ENCODE measurements around the gene CHD9. TPM values are rescaled to one million over a fixed set of nuclear protein-coding genes. Genes with fewer than 3 reads are reported as not detected.
A peak's percentile ranks its signal among the peaks of the same experiment; 100 is the strongest.

The CHD9 gene
- total and polyA plus RNA-seq, 7 donors, result 13.8 to 88.5 (median 55.5) TPM

DNA sequence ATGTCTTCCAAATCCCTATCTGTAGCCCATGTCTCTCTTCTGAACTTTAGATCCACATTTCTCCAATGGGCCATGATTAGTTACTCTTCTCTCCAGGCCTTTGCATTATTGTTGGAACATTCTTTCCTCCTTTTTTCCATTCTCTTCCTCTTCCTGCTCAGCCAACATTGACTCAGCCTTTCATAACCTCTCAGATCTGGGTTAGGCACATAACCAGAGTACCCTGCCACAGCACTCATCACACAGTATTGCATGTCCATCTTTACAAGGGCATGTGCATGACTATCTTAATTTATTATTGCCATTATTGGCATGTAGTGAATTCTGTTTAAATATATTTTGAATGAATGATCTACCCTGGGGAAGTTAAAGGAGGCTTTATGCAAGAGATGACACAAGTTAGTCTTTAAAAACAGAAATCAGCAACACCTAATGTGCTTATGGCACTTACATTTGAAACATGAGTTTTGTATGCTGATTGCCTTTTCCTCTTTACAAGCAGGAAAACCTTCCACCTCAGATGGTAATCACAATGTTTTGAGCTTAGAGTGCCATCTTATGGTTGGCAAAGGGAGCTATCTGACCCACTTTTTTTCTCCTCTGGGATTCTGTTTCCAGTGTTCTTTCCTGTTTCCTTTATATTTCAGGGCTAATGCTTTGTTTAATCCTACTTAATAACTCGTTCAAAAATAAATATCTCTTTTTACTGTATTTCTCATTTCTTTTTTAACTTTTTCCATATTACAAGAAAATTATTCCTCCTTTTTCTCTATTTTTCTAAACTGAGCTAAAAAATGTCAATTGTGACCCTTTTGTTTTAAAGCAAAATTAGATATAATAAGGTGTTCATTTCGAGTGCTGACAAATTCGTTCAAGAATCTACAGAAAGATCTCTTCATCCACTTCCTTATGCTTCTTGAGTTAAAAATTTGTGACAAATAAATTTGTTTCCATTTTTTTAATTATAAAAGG, 228.5 kb downstream of the CHD9 start:
- whole genome bisulfite sequencing, 2 donors, result 78 to 81% methylated on average over 3 of the region's 3 CpGs
- Histone ChIP-seq H3K4me1 (peaks cover 0 to 4% (median 0%) of the 10 kb centered on the region in 4 donors), H3K27me3 (no peaks in the 10 kb centered on the region), H3K36me3 (peaks cover 8 to 64% (median 26%) of the 10 kb centered on the region in 4 donors), H3K27ac (no peak overlapping the region), H3K4me3 (no peak overlapping the region), H3K9me3 (no peaks in the 10 kb centered on the region)
- no peak for DNase-seq
- intact Hi-C loops (cut with DNase I), result no loop called here
- TF ChIP-seq POLR2AphosphoS5 (IDR thresholded peaks at IDR 0.05), result no peak
- TF ChIP-seq EP300 (IDR thresholded peaks at IDR 0.05), result no peak
- TF ChIP-seq POLR2A (IDR thresholded peaks at IDR 0.05), result no peak
- TF ChIP-seq, protein P1, sequence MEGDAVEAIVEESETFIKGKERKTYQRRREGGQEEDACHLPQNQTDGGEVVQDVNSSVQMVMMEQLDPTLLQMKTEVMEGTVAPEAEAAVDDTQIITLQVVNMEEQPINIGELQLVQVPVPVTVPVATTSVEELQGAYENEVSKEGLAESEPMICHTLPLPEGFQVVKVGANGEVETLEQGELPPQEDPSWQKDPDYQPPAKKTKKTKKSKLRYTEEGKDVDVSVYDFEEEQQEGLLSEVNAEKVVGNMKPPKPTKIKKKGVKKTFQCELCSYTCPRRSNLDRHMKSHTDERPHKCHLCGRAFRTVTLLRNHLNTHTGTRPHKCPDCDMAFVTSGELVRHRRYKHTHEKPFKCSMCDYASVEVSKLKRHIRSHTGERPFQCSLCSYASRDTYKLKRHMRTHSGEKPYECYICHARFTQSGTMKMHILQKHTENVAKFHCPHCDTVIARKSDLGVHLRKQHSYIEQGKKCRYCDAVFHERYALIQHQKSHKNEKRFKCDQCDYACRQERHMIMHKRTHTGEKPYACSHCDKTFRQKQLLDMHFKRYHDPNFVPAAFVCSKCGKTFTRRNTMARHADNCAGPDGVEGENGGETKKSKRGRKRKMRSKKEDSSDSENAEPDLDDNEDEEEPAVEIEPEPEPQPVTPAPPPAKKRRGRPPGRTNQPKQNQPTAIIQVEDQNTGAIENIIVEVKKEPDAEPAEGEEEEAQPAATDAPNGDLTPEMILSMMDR (IDR thresholded peaks at IDR 0.05), result peak in 2 of 4 experiments; percentile 13 to 17

DNA sequence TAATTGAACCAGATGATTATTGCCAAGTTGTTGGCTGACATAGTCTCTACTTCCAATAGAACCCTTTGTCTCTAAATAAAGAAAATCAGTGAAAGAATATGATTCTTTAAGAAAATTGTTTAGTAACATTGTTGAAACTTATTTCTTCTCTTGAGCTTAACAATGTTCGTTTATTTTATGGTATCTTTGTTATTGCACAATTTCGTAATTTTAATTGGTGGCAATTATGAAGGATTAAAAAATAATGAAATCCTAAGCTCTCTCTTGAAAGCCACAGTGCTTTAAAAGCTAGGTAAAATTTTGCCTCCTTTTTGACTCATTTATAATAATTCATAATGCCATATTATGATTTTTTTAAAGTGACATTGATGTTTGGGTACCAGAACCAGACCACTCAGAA, 230.4 kb downstream of the CHD9 start:
- WGBS, 2 donors, result 71 to 81% methylated on average over 2 of the region's 2 CpGs
- intact Hi-C loops (cut with DNase I), result loop anchor here (2.0 kb wide), 1 partner anchor 34 kb away; no protein-coding TSS in a partner anchor
- Histone ChIP-seq H3K27me3 (no peaks in the 10 kb centered on the region), H3K9me3 (no peaks in the 10 kb centered on the region), H3K4me3 (no peak overlapping the region), H3K4me1 (peaks cover 0 to 4% (median 0%) of the 10 kb centered on the region in 4 donors), H3K27ac (no peak overlapping the region), H3K36me3 (peaks cover 14 to 82% (median 33%) of the 10 kb centered on the region in 4 donors)
- DNase-seq, result no peak
- no peak for TF ChIP-seq EP300 (IDR thresholded peaks at IDR 0.05)
- TF ChIP-seq, protein P1 (IDR thresholded peaks at IDR 0.05), result no peak
- no peak for TF ChIP-seq POLR2A (IDR thresholded peaks at IDR 0.05)
- TF ChIP-seq POLR2AphosphoS5 (IDR thresholded peaks at IDR 0.05), result no peak

DNA sequence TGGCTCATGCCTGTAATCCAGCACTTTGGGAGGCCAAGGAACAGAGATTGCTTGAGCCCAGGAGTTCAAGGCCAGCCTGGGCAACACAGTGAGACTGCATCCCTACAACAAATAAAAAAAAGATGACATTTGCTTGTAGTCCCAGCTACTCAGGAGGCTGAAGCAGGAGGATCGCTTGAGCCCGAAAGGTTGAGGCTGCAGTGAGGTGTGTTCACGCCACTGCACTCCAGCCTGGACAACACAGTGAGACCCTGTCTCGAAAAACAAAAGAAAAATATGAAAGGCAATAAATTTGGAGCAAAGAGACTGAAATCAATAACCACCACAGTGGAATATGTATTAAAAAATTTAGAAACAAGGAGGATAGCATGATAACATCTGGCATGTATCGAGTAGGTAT, 235.7 kb downstream of the CHD9 start:
- WGBS, 2 donors, result 97% methylated on average over 5 of the region's 5 CpGs
- intact Hi-C loops (cut with DNase I), result no loop called here
- Histone ChIP-seq H3K9me3 (no peaks in the 10 kb centered on the region), H3K27me3 (no peaks in the 10 kb centered on the region), H3K27ac (no peak overlapping the region), H3K4me3 (no peak overlapping the region), H3K4me1 (no peaks in the 10 kb centered on the region), H3K36me3 (peaks cover 22 to 99% (median 43%) of the 10 kb centered on the region in 4 donors)
- TF ChIP-seq EP300 (IDR thresholded peaks at IDR 0.05), result no peak
- no peak for TF ChIP-seq POLR2A (IDR thresholded peaks at IDR 0.05)
- no peak for TF ChIP-seq POLR2AphosphoS5 (IDR thresholded peaks at IDR 0.05)
- TF ChIP-seq, protein P1 (IDR thresholded peaks at IDR 0.05), result no peak
- no peak for DNase-seq

DNA sequence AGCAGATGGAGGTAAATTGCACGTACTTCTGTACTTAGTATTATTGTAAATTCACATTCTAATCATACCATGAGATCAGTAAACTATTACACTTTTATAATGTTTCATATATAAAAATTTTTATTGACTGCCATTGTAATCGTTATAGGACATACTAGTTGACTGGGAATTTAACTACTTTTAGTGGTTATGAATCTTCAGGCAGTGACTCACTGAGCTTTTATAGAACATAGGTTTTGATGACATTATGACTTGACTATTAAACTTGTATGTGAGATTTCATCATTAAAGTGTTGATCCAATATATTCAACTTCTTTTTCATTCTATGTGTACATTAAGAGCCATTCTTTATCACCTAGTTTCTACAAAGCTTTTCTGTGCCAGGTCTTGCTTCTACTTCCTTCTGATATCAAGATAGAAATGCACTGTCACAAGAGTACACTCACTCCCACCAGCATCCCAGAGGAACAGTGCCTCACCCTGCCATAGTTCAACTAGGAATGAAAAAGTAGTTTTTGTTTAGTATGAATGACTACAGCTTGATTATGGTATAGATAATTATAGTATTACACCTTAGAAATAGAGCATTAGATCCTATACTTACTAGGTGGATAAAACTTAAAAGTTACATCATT, 237.1 kb downstream of the CHD9 start:
- H3K27me3 ChIP-seq, result no peaks in the 10 kb centered on the region
- H3K36me3 ChIP-seq, result peaks cover 22 to 99% (median 32%) of the 10 kb centered on the region in 4 donors
- no peaks in the 10 kb centered on the region for H3K9me3 ChIP-seq
- no peak overlapping the region for H3K27ac ChIP-seq
- TF ChIP-seq POLR2A (IDR thresholded peaks at IDR 0.05) (no peak), POLR2AphosphoS5 (IDR thresholded peaks at IDR 0.05) (no peak)
- TF ChIP-seq, protein P1 (IDR thresholded peaks at IDR 0.05), result no peak
- intact Hi-C loops (cut with DNase I), result no loop called here
- 31 to 62% methylated on average over 2 of the region's 2 CpGs for WGBS, 2 donors
- H3K4me1 ChIP-seq, result no peaks in the 10 kb centered on the region
- no peak for DNase-seq
- no peak overlapping the region for H3K4me3 ChIP-seq

All from sigmoid colon (tissue), 7 donors.